ENCODE measurements around the gene CHST11. TPM values are rescaled to one million over a fixed set of nuclear protein-coding genes. Genes with fewer than 3 reads are reported as not detected.

Gene CHST11
- total RNA-seq, 1 donor from 2014 or later, result 6.0 TPM

DNA sequence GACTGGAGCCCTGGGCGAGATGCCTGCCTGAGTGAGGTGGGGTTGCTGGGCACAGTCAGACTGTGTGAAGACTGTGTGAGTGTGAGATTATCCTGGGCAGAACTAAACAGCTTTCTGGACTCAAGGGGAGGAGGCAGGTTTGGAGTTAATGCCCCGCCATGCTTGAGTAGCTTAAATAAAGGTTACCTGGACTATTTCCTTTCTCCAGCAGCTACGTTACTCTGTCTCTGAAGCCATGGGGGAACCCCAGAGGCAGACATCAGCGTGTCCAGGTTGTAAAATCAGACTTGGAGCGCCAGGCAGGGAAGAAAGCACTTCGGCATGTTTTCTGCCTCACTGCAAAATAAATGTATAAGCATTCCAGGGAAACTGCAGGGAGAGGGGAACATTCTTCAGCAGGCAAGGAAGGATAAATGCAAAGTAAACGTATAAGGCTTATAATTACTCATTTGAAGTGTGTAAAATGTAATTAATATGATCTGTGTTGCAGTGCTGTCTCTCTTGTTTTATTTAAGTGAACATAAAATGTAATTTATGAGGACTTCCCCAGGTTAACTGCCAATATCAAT lies 129.7 kb downstream of the CHST11 start:
- Histone ChIP-seq H3K9me3 (replicated peaks) (no peaks in the 10 kb centered on the region), H3K27ac (replicated peaks) (no peak overlapping the region), H3K36me3 (no peaks in the 10 kb centered on the region), H3K4me3 (no peak overlapping the region), H3K4me1 (no peaks in the 10 kb centered on the region), H3K27me3 (ENCODE audit: low read depth) (no peaks in the 10 kb centered on the region)
- no peak for DNase-seq
- TF ChIP-seq CTCF (IDR thresholded peaks at IDR 0.05; ENCODE audit: borderline replicate concordance), result no peak
- intact Hi-C loops (cut with micrococcal nuclease), result no loop called here

- no peaks in the 10 kb centered on the region for H3K27me3 ChIP-seq (ENCODE audit: low read depth)
These were observed 131.5 kb downstream of the CHST11 start for GRCh38 chr12:104588047-104588920.

GRCh38 chr12:104588921-104589590 lies 132.3 kb downstream of the CHST11 start:
- H3K36me3 ChIP-seq, result no peaks in the 10 kb centered on the region
- no peaks in the 10 kb centered on the region for H3K9me3 ChIP-seq (replicated peaks)
- H3K27me3 ChIP-seq (ENCODE audit: low read depth), result no peaks in the 10 kb centered on the region
- no peak for TF ChIP-seq CTCF (IDR thresholded peaks at IDR 0.05; ENCODE audit: borderline replicate concordance)
- no peaks in the 10 kb centered on the region for H3K4me1 ChIP-seq
- no peak overlapping the region for H3K4me3 ChIP-seq
- no peak overlapping the region for H3K27ac ChIP-seq (replicated peaks)
- intact Hi-C loops (cut with micrococcal nuclease), result no loop called here
- DNase-seq, result no peak

More at GRCh38 chr12:104588047-104588920, 131.5 kb downstream of the CHST11 start:
- TF ChIP-seq CTCF (IDR thresholded peaks at IDR 0.05; ENCODE audit: borderline replicate concordance), result no peak
- Histone ChIP-seq H3K36me3 (no peaks in the 10 kb centered on the region), H3K4me1 (no peaks in the 10 kb centered on the region), H3K27ac (replicated peaks) (no peak overlapping the region), H3K4me3 (no peak overlapping the region), H3K9me3 (replicated peaks) (no peaks in the 10 kb centered on the region)
- intact Hi-C loops (cut with micrococcal nuclease), result no loop called here
- no peak for DNase-seq

DNA sequence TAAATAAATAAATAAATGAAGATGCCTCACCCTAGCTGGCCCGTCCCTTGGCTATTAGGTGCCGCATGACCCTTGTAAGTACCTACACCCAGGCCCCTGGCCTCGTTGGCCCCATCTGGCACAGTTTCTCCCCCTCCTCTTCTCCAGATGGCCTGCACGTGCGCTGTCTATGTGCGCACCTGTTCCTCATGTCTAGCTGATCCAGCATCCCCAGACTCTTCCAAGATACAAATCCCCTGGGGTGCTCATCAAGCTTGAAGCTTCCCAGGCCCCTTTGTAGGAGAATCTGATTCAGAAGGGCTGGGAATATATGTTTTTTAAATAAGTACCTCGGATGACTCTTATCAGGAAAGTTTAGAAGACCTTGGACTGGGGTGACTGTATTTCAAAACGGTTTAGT lies 133.3 kb downstream of the CHST11 start:
- intact Hi-C loops (cut with micrococcal nuclease), result no loop called here
- no peak overlapping the region for H3K4me3 ChIP-seq
- H3K9me3 ChIP-seq (replicated peaks), result no peaks in the 10 kb centered on the region
- no peaks in the 10 kb centered on the region for H3K36me3 ChIP-seq
- H3K27ac ChIP-seq (replicated peaks), result no peak overlapping the region
- H3K27me3 ChIP-seq (ENCODE audit: low read depth), result no peaks in the 10 kb centered on the region
- no peak for TF ChIP-seq CTCF (IDR thresholded peaks at IDR 0.05; ENCODE audit: borderline replicate concordance)
- no peaks in the 10 kb centered on the region for H3K4me1 ChIP-seq
- no peak for DNase-seq

DNA sequence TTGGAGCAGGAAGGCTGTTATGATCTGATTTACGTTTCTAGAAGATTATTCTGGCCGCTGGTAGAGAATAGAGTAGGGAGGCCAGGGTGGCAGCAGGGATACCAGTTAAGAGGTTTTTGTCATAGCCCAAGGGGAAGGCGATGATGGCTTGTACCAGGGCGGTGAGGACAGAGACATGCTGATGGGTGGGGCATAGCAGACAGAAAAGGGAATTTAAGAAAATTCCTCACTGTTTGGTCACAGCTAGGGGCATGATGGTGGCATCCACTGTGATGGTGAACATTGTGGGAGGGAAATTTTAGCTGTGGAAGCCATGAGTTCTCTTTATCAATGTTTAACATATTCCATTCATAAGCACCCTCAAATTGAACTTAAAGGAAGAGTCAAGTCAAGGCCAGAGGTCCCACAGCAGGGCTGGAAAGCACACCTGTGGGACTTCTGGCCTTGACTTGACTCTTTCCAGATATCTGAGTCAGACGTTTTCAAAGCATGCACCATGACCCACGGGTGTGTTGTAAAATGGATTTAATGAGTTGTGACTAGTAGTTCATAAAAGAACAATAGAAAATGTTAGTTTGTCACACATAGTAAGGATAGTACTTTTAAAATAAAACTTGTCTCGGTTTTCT lies 134.6 kb downstream of the CHST11 start:
- Histone ChIP-seq H3K36me3 (no peaks in the 10 kb centered on the region), H3K9me3 (replicated peaks) (no peaks in the 10 kb centered on the region), H3K4me3 (no peak overlapping the region), H3K27ac (replicated peaks) (no peak overlapping the region), H3K27me3 (ENCODE audit: low read depth) (no peaks in the 10 kb centered on the region), H3K4me1 (no peaks in the 10 kb centered on the region)
- no peak for DNase-seq
- intact Hi-C loops (cut with micrococcal nuclease), result no loop called here
- no peak for TF ChIP-seq CTCF (IDR thresholded peaks at IDR 0.05; ENCODE audit: borderline replicate concordance)

Measured in left ventricle myocardium inferior (tissue), 1 donor.